ENCODE measurements around the gene RAET1L. TPM values are rescaled to one million over a fixed set of nuclear protein-coding genes. Genes with fewer than 3 reads are reported as not detected.
"Not testable (repeated sequence)": the region's sequence is repeated elsewhere in the genome, so short reads cannot be mapped to it uniquely, and the experiment has no call there.

RAET1L gene
- total RNA-seq, 1 donor from 2014 or later, result not detected

GRCh38 chr6:150044621-150045145 lies 19.4 kb upstream of the RAET1L start:
- DNase-seq (ENCODE audit: low read depth in 2 of 2), result no peak

- no peak for DNase-seq (ENCODE audit: low read depth in 2 of 2)
These were observed 18.4 kb upstream of the RAET1L start for GRCh38 chr6:150043501-150044412.

GRCh38 chr6:150043096-150043495 lies 17.8 kb upstream of the RAET1L start:
- DNase-seq (ENCODE audit: low read depth in 2 of 2), result no peak

- DNase-seq (ENCODE audit: low read depth in 2 of 2), result no peak
These were observed 13.1 kb upstream of the RAET1L start for GRCh38 chr6:150038202-150039062.

- DNase-seq (ENCODE audit: low read depth in 2 of 2), result no peak
These were observed 12.3 kb upstream of the RAET1L start for GRCh38 chr6:150037526-150038201.

- DNase-seq (ENCODE audit: low read depth in 2 of 2), result no peak
These were observed 10.7 kb upstream of the RAET1L start for GRCh38 chr6:150036081-150036480.

- DNase-seq (ENCODE audit: low read depth in 2 of 2), result no peak
These were observed 8.0 kb upstream of the RAET1L start for GRCh38 chr6:150033207-150033771.

- DNase-seq (ENCODE audit: low read depth in 2 of 2), result no peak
These were observed 7.3 kb upstream of the RAET1L start for GRCh38 chr6:150032598-150032997.

- DNase-seq (ENCODE audit: low read depth in 2 of 2), result no peak
These were observed 5.3 kb upstream of the RAET1L start for GRCh38 chr6:150030611-150031010.

GRCh38 chr6:150029749-150030148 lies 4.4 kb upstream of the RAET1L start:
- DNase-seq (ENCODE audit: low read depth in 2 of 2), result no peak

- no peak for DNase-seq (ENCODE audit: low read depth in 2 of 2)
These were observed 3.9 kb upstream of the RAET1L start for GRCh38 chr6:150029276-150029675.

- DNase-seq (ENCODE audit: low read depth in 2 of 2), result no peak
These were observed 3.5 kb upstream of the RAET1L start for GRCh38 chr6:150028799-150029198.

GRCh38 chr6:150027806-150028565 lies 2.7 kb upstream of the RAET1L start:
- DNase-seq (ENCODE audit: low read depth in 2 of 2), result no peak

- no peak for DNase-seq (ENCODE audit: low read depth in 2 of 2)
These were observed 1.9 kb upstream of the RAET1L start for GRCh38 chr6:150026976-150027805.

- no peak for DNase-seq (ENCODE audit: low read depth in 2 of 2)
These were observed 631 bp downstream of the RAET1L start for GRCh38 chr6:150024646-150025155.

- DNase-seq (ENCODE audit: low read depth in 2 of 2), result not testable (repeated sequence)
These were observed 1.3 kb downstream of the RAET1L start for GRCh38 chr6:150024021-150024420.

- DNase-seq (ENCODE audit: low read depth in 2 of 2), result not testable (repeated sequence)
These were observed 3.5 kb downstream of the RAET1L start for GRCh38 chr6:150021870-150022269.

GRCh38 chr6:150018846-150019580 lies 6.3 kb downstream of the RAET1L start:
- no peak for DNase-seq (ENCODE audit: low read depth in 2 of 2)

GRCh38 chr6:150017186-150017521 lies 8.2 kb downstream of the RAET1L start:
- not testable (repeated sequence) for DNase-seq (ENCODE audit: low read depth in 2 of 2)

Measured in dermis microvascular lymphatic vessel endothelial cell (primary cell).